Activated CD4-positive, alpha-beta T cell treated with anti-CD3 and anti-CD28 coated beads for 24 hours (primary cell): ENCODE data around the gene SIMC1.

Source experiments
- DNase-seq, 2 donors: peaks; one replicate each; pipeline ENCODE4 v3.0.0-alpha.2; 2020; ENCODE audit warnings: low read depth in 2 of 2

The SIMC1 gene

GRCh38 chr5:176364765-176365350, 126.6 kb downstream of the SIMC1 start:
- no peak for DNase-seq

DNA sequence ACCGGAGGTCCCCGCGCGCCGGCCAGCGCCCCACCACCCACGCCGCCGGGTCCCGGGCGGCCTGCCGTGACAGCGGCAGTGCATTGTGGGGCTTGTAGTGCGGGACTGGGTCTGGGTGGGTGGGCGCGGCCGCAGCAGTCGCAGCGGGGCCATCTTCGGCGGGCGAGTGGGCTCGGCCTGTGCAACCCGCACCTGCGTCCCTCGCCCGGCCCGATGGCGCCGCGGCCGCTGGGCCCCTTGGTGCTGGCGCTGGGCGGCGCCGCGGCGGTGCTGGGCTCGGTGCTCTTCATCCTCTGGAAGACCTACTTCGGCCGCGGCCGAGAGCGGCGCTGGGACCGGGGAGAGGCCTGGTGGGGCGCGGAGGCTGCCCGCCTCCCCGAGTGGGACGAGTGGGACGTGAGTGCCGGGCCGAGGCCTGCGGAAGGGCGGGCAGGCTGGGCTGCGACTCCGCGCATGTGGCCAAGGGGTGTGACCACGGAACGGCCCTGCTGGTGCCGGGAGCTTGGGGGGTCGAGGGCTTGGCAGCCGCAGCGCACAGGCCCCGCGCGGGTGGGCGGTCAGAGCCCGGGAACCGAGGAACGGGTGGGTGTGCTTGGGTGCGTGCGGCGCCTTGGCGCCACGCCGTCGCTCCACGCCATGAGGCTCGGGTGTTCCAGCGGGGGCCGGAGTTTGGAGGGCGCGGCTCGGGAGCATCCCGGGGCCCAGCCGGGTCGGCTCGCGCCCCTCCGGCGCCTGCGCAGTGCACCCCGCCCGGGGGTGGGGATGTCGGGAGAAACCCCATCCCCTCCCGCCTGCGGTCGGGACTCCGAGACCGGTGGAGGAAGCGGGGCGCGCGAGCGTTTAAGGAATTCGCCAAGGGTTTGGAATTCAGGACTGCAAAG, 127.4 kb downstream of the SIMC1 start, which contains the start of gene ARL10:
ARL10 (plus strand) TSS at position 137 of the 881 bp plus-strand sequence; CDS start at position 214, 77 bp downstream.
- DNase-seq, result peak; percentile 40 to 52

DNA sequence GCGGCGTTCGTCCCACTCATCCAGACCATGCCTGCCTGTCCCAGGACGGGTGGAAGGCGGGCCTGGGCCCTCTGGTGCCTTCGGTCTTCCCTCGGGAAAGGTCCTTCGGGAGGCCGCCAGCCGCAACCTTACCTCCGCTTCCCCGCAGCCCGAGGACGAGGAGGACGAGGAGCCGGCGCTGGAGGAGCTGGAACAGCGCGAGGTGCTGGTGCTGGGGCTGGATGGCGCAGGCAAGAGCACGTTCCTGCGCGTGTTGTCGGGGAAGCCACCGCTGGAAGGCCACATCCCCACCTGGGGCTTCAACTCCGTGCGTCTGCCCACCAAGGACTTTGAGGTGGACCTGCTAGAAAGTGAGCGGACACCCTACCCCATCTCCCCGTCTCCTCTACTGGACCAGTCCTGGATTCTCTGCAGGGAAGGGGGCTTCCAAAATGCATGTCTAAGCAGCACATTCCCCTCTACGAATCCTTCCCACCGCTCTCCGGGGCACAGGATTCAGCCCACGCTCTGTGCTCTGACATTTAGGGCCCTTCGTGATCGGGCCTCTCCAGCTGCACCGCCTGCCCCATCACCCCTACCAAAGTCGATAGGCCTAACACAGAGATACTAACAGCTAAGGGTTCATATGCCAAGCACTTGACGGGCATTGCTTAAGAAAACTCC, 128.1 kb downstream of the SIMC1 start:
- no peak for DNase-seq

GRCh38 chr5:176368726-176369125, 130.5 kb downstream of the SIMC1 start:
- no peak for DNase-seq

DNA sequence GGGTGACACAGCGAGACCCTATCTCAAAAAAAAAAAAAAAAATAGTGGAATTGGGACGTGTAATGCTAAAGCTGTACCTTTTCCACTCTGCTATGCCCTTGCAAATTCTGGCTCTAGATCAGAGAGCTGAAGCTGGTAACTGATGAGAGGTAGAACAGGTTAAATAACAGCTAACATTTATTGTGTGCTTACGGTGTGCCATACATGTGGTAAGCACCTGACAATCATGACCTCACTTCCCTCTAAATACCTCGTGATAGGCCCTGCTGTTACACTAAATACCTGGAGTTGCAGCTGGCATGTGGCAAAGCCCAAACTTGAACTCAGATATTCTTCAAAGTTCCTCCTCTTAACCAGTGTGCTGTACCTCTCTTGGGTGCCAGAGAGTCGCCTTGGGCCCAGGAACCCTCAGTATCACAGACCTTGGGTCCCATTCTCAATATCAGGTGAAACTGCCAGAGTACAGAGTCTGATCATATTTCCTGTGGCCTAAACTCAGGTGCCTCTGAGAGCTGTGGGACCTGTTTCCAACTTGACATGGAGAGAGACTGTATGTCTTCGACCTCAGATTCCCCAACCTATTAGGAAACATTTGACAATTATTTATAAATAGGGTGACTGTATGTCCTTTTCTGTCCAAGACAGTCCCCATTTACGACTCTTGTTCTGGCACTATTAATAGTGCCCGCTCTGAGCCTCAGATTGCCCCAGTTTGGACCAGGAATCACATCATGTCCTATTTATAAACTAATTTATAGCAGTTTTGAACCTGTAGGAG, 131.9 kb downstream of the SIMC1 start:
- no peak for DNase-seq

GRCh38 chr5:176371621-176372539, 133.7 kb downstream of the SIMC1 start:
- DNase-seq, result no peak

GRCh38 chr5:176373100-176373818, 135.0 kb downstream of the SIMC1 start:
- no peak for DNase-seq

- no peak for DNase-seq
Observed at GRCh38 chr5:176379881-176380280, 141.7 kb downstream of the SIMC1 start.

GRCh38 chr5:176381423-176381822, 143.2 kb downstream of the SIMC1 start:
- DNase-seq, result no peak

DNA sequence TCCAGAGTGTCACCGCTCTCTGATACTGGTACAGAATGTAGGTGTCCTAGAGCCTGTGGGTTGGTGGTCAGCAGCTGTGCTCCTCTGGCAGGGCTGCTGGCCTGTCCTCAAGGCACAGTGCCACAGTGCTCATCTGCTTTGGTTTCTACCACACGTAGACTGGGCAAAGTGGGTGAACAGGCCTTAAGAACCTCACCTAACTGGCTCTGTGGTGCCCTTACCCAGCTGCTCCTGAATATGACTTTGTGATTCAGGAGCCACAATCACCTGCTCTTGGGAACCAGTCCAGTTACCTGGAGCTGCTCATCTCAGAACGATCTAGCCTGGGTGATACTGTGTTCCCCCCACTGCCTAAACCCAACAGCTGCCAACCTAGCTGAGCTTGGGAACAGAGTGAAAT, 143.8 kb downstream of the SIMC1 start:
- DNase-seq, result no peak

- DNase-seq, result no peak
Observed at GRCh38 chr5:176382721-176383120, 144.5 kb downstream of the SIMC1 start.

- no peak for DNase-seq
Observed at GRCh38 chr5:176383248-176383905, 145.2 kb downstream of the SIMC1 start.

- DNase-seq, result no peak
Observed at GRCh38 chr5:176383961-176384360, 145.7 kb downstream of the SIMC1 start.

DNA sequence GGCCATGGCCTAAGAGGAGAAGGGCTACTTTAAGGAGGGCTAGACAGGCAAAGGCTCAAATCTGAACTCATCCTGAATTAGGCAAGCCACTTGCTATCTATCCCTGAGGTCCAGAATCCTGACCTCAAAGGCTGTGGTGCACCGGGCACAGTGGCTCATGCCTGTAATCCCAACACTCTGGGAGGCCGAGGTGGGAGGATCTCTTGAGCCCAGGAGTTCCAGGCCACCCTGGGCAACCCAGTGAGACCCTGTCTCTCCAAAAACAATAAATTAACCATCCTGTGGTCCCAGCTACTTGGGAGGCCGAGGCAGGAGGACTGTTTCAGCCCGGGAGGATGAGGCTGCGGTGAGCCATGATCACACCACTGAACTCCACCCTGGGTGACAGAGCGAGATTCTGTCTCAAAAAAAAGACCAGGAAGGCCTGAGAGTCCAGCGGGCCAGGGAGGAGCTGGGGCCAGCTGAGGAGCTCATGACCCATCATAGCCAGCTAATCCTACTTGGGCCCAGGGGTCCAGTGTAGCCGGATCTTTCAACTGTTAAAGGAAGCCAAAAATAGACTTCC, 146.2 kb downstream of the SIMC1 start:
- no peak for DNase-seq

DNA sequence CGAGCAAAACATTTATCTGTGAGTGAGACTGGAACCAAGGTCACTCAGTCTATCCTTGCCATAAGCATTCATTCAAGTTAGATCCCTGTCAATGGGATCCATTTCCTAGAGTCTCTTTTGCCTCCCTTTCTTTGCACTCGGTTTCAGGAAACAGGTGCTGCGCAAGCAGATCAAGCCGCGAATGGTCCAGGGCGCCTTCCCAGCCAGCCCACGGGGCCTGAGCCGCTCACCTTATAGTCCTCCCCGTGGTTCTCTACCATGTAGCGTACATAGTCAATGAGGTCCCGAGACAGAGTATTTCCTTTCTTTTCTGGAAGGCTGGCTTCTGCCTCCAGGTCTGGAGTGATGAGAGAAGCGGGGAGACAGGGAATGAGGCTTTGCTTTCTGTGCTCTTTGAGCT, 146.8 kb downstream of the SIMC1 start:
- no peak for DNase-seq

GRCh38 chr5:176386491-176386890, 148.3 kb downstream of the SIMC1 start:
- no peak for DNase-seq

- DNase-seq, result no peak
Observed at GRCh38 chr5:176387384-176387925, 149.2 kb downstream of the SIMC1 start.

DNA sequence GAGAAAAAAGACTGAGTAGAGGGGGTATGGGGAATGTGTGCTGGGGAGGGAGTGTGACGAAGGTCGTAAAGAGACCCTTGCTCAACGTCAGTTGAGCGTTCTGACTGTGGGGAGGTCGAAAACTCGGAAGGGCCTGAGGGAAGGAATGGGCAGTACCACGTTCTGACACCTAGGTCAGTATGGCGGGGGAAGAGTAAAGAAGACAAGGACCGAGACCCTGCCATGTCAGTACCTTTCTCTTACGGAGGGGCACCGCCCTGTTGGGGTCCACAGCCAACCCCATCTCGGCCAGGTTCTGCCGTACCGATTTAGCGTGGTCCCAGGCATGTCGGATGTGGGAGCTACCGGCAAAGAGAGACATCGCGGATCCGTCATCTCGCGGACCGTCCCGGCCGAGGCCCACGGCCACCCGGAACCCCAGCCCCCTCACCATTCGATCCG, 149.8 kb downstream of the SIMC1 start:
- peak in 1 of 2 donors; percentile 4 for DNase-seq
